H1 (cell line): Measurements from ENCODE around the gene FBXO46.

Source experiments
- CTCF ChIP-seq, 3 experiments: IDR thresholded peaks; 1 replicate in 2 of 3; 2 replicates in 1 of 3; pipeline versions ENCODE4 v1.5.1 to v1.6.1; 2011; ENCODE audit warnings: low read length in 3 of 3, mild to moderate bottlenecking in 3 of 3, inconsistent platforms in 2 of 3, low read depth in 1 of 3, moderate library complexity in 1 of 3; ENCODE audit not compliant: insufficient read depth in 1 of 3; ENCODE audit errors: control extremely low read depth in 1 of 3
- KDM5A ChIP-seq: fragments of 200-600 bp; IDR thresholded peaks from 2 replicates; pipeline ENCODE4 v1.7.1; 2012; ENCODE audit warnings: mild to moderate bottlenecking, low read length, inconsistent platforms, mixed read lengths
- MAX ChIP-seq: IDR thresholded peaks from 2 replicates; pipeline ENCODE4 v1.6.1; 2012; ENCODE audit warnings: inconsistent platforms
- POLR2A ChIP-seq, 2 experiments: IDR thresholded peaks; 1 replicate in 1 of 2; 2 replicates in 1 of 2; pipeline ENCODE4 v1.6.1; 2011; ENCODE audit warnings: low read depth in 2 of 2, low read length in 2 of 2, mild to moderate bottlenecking in 2 of 2; ENCODE audit errors: control extremely low read depth in 1 of 2
- RXRA ChIP-seq: IDR thresholded peaks from 2 replicates; pipeline ENCODE4 v1.6.1; 2011; ENCODE audit warnings: low read depth, mild to moderate bottlenecking, low read length, moderate library complexity; ENCODE audit not compliant: insufficient read depth
- SIN3A ChIP-seq, 2 experiments: IDR thresholded peaks in 1 of 2; conservative IDR thresholded peaks in 1 of 2; 2 replicates each; pipeline ENCODE4 v1.6.1; 2011 to 2012; ENCODE audit warnings: low read length in 2 of 2, improper control_type of control experiment in 1 of 2, low read depth in 1 of 2, mild to moderate bottlenecking in 1 of 2
- TF ChIP-seq, protein P1 (sequence below): IDR thresholded peaks from 2 replicates; pipeline ENCODE4 v1.6.1; 2012; ENCODE audit warnings: low read length, inconsistent platforms

GRCh38 chr19:45670670-45671453 lies 59.8 kb downstream of the FBXO46 start:
- TF ChIP-seq RXRA (no peak), POLR2A (IDR thresholded peaks at IDR 0.05; ENCODE audit: control extremely low read depth in 1 of 2, low read depth in 2 of 2, low read length in 2 of 2) (no peak), CTCF (IDR thresholded peaks at IDR 0.05; ENCODE audit: control extremely low read depth in 1 of 3, insufficient read depth in 1 of 3, low read depth in 1 of 3, low read length in 3 of 3) (no peak), MAX (no peak), KDM5A (no peak), SIN3A (conservative IDR thresholded peaks at IDR 0.05 in 1 of 2, IDR thresholded peaks at IDR 0.05 in 1 of 2; ENCODE audit: low read depth in 1 of 2, low read length in 2 of 2) (0 out of 4 replicates have a peak, but pooled peaks of 1 of the 2 experiments have one; percentile 21)
- TF ChIP-seq, protein P1, sequence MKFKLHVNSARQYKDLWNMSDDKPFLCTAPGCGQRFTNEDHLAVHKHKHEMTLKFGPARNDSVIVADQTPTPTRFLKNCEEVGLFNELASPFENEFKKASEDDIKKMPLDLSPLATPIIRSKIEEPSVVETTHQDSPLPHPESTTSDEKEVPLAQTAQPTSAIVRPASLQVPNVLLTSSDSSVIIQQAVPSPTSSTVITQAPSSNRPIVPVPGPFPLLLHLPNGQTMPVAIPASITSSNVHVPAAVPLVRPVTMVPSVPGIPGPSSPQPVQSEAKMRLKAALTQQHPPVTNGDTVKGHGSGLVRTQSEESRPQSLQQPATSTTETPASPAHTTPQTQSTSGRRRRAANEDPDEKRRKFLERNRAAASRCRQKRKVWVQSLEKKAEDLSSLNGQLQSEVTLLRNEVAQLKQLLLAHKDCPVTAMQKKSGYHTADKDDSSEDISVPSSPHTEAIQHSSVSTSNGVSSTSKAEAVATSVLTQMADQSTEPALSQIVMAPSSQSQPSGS: no peak
